ENCODE results near the gene ZNF732.
A peak's percentile ranks its signal among the peaks of the same experiment; 100 is the strongest.
"Not testable (repeated sequence)": the region's sequence is repeated elsewhere in the genome, so short reads cannot be mapped to it uniquely, and the experiment has no call there.

The ZNF732 gene

DNA sequence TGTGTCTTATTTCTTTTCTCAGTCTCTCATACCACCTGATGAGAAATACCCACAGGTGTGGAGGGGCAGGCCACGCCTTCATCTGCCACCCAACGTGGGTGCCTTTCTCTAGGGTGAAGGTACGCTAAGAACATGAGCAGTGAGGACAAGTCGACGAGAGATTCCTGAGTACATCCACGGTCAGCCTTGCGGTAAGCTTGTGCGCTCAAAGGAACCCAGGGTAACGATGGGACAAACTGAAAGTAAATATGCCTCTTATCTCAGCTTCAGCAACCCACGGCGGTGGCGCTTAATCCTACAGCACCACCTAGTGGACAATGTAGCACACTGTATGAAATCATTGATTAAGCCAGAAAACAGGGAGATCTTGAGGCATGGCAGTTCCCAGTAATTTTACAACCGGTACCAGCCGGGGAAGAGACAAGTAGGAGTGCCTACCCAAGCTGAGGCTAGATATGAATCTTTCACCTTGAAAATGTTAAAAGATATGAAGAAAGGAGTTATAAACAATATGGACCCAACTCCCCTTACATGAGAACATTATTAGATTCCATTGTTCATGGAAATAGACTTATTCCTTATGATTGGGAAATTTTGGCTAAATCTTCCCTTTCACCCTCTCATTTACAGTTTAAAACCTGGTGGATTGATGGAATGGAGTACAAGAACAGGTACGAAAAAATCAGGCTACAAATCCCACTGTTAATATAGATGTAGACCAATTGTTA lies 63.0 kb downstream of the ZNF732 start:
- TF ChIP-seq, protein P1, sequence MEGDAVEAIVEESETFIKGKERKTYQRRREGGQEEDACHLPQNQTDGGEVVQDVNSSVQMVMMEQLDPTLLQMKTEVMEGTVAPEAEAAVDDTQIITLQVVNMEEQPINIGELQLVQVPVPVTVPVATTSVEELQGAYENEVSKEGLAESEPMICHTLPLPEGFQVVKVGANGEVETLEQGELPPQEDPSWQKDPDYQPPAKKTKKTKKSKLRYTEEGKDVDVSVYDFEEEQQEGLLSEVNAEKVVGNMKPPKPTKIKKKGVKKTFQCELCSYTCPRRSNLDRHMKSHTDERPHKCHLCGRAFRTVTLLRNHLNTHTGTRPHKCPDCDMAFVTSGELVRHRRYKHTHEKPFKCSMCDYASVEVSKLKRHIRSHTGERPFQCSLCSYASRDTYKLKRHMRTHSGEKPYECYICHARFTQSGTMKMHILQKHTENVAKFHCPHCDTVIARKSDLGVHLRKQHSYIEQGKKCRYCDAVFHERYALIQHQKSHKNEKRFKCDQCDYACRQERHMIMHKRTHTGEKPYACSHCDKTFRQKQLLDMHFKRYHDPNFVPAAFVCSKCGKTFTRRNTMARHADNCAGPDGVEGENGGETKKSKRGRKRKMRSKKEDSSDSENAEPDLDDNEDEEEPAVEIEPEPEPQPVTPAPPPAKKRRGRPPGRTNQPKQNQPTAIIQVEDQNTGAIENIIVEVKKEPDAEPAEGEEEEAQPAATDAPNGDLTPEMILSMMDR (IDR thresholded peaks at IDR 0.05; ENCODE audit: extremely low read depth, insufficient read depth, missing control alignments) = peak; percentile 81
- peak; percentile 37 for DNase-seq (ENCODE audit: low spot score)
- in situ Hi-C loops (cut with MboI; ENCODE audit: low pct_unique_long_range_greater_than_20kb, low sequenced_read_pairs, unreplicated experiment) = no loop called here

DNA sequence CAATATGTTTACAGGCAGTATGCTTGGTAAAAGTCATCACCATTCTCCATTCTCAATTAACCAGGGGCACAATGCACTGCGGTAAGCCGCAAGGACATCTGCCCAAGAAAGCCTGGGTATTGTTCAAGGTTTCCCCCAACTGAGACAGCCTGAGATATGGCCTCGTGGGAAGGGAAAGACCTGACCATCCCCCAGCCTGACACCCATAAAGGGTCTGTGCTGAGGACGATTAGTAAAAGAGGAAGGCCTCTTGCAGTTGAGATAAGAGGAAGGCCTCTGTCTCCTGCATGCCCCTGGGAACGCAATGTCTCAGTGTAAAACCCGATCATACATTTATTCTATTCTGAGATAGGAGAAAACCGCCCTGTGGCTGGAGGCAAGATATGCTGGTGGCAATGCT lies 63.9 kb downstream of the ZNF732 start:
- in situ Hi-C loops (cut with MboI; ENCODE audit: low pct_unique_long_range_greater_than_20kb, low sequenced_read_pairs, unreplicated experiment); DNase-seq (ENCODE audit: low spot score): not testable (repeated sequence)

DNA sequence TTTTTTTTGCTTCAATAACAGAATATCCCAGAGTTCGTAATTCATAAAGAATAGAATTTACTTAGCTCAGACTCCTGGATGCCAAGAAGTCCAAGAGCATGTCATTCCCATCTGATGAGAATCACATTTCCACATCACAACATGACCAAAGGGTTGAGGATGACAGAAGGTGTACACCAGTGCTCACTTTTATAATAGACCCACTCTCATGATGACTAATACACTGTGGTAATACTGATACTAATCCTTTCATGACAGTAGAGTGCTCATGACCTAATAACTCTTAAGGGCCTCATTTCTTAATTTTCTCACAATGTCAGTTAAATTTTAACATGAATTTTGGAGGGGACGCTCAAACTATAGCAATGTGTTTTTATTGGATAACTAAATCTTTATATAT lies 69.2 kb downstream of the ZNF732 start:
- DNase-seq (ENCODE audit: low spot score) = no peak
- TF ChIP-seq, protein P1 (IDR thresholded peaks at IDR 0.05; ENCODE audit: extremely low read depth, insufficient read depth, missing control alignments) = no peak
- in situ Hi-C loops (cut with MboI; ENCODE audit: low pct_unique_long_range_greater_than_20kb, low sequenced_read_pairs, unreplicated experiment) = no loop called here

DNA sequence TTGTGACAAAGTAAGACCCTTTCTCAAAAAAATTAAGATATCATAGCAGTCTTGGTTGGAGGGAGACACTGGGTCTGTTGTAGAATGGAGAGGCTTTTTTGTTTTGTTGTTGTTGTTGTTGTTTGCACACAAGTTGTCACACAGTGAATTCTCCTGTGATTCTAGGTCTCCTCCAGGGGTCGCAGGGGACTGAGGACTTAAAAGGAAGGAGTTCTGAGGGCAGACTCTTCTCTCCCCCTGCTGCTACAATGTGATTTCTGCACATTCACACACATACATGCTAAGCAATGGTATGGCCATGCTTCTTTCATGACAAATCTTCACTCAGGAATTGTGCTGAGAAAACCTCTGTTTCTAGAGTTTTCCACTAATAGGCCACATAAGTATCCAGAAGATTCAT lies 71.1 kb downstream of the ZNF732 start:
- TF ChIP-seq, protein P1 (IDR thresholded peaks at IDR 0.05; ENCODE audit: extremely low read depth, insufficient read depth, missing control alignments) = no peak
- DNase-seq (ENCODE audit: low spot score) = no peak
- in situ Hi-C loops (cut with MboI; ENCODE audit: low pct_unique_long_range_greater_than_20kb, low sequenced_read_pairs, unreplicated experiment) = no loop called here

DNA sequence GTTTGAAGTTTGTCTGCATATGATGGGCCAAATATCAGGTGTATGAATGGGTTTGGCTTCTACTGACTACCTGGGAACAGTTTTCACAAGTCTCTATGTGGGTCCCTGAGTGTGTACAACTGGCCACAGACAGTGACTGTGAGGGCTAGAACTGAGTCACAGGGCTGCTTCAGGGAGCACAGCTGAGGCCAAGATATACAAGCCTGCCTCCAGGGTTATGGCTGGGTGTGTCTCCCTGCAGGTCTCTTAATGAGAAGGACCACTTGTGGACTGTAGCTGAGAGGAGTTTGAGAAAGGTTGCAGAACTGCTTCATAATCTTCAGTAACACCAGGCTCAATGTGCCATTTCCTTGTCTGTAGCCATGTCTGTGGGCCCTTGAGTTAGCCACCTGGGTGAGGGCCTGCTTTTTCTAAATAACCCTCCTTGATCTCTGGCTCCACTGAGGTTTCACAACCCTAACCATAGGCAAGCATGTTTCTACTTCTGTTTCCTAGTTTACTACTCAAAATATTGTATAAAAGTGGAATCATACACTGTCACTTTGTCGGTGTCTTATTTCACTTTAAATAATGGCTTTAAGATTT lies 81.3 kb downstream of the ZNF732 start:
- TF ChIP-seq, protein P1 (IDR thresholded peaks at IDR 0.05; ENCODE audit: extremely low read depth, insufficient read depth, missing control alignments) = no peak
- no peak for DNase-seq (ENCODE audit: low spot score)
- in situ Hi-C loops (cut with MboI; ENCODE audit: low pct_unique_long_range_greater_than_20kb, low sequenced_read_pairs, unreplicated experiment) = no loop called here

All from GM13977 (cell line).